ENCODE measurements around the gene ASIC3. TPM values are rescaled to one million over a fixed set of nuclear protein-coding genes. Genes with fewer than 3 reads are reported as not detected.

ASIC3 gene
- total RNA-seq, 4 donors from 2014 or later = 1.3 to 2.9 (median 2.1) TPM

DNA sequence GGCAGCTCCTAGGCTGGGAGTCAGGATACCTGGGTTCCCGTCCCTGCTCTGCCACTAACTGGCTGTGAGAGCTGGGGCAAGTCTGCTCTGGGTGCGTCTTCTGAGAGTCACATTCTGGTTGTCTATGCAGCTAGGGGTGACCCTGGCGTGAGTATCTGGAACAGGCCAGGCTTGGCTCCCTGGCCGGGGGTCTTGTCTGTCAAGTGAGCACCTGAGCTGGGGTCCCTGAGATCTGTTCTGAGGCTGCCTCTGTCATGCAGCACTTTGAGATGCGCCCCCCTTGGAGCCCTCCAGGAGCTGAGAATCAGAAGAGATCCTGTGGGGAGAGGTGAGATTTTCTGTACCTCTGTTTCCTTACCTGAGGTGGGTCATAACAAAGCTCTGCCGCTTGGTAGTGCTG is 45.4 kb downstream of the ASIC3 start:
- H3K27ac ChIP-seq (replicated peaks in 1 of 4) = no peak overlapping the region
- no peak for TF ChIP-seq POLR2A (IDR thresholded peaks at IDR 0.05; ENCODE audit: low read depth)
- H3K27me3 ChIP-seq = no peaks in the 10 kb centered on the region
- H3K4me3 ChIP-seq = no peak overlapping the region
- peaks cover 0 to 10% (median 9%) of the 10 kb centered on the region in 4 donors for H3K36me3 ChIP-seq
- no peaks in the 10 kb centered on the region for H3K9me3 ChIP-seq
- DNase-seq (ENCODE audit: extremely low spot score) = no peak
- WGBS = 95% methylated on average over 6 of the region's 6 CpGs
- peaks cover 41 to 82% (median 57%) of the 10 kb centered on the region in 4 donors for H3K4me1 ChIP-seq
- intact Hi-C loops (cut with DNase I) = no loop called here

DNA sequence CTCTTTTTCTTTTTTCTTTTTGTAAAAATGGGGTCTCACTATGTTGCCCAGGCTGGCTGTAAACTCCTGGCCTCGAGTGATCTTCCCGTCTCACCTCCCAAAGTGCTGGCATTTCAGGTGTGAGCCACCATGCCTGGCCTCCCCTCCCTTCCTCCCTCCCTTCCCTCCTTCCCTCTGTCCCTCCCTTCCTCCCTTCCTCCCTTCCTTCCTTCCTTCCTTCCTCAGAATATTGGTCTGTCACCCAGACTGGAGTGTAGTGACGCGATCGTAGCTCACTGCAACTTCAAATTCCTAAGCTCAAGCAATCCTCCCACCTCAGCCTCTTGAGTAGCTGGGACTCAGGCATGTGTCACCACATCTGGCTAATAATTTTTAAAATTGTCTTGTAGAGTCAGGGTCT is 46.3 kb downstream of the ASIC3 start:
- Histone ChIP-seq H3K4me1 (peaks cover 37 to 78% (median 53%) of the 10 kb centered on the region in 4 donors), H3K27me3 (no peaks in the 10 kb centered on the region), H3K9me3 (no peaks in the 10 kb centered on the region), H3K27ac (replicated peaks in 1 of 4) (no peak overlapping the region), H3K36me3 (peaks cover 0 to 10% (median 9%) of the 10 kb centered on the region in 4 donors), H3K4me3 (no peak overlapping the region)
- WGBS = 76% methylated on average over 5 of the region's 5 CpGs
- DNase-seq (ENCODE audit: extremely low spot score) = no peak
- intact Hi-C loops (cut with DNase I) = no loop called here
- no peak for TF ChIP-seq POLR2A (IDR thresholded peaks at IDR 0.05; ENCODE audit: low read depth)
- TF ChIP-seq, protein P1, sequence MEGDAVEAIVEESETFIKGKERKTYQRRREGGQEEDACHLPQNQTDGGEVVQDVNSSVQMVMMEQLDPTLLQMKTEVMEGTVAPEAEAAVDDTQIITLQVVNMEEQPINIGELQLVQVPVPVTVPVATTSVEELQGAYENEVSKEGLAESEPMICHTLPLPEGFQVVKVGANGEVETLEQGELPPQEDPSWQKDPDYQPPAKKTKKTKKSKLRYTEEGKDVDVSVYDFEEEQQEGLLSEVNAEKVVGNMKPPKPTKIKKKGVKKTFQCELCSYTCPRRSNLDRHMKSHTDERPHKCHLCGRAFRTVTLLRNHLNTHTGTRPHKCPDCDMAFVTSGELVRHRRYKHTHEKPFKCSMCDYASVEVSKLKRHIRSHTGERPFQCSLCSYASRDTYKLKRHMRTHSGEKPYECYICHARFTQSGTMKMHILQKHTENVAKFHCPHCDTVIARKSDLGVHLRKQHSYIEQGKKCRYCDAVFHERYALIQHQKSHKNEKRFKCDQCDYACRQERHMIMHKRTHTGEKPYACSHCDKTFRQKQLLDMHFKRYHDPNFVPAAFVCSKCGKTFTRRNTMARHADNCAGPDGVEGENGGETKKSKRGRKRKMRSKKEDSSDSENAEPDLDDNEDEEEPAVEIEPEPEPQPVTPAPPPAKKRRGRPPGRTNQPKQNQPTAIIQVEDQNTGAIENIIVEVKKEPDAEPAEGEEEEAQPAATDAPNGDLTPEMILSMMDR (IDR thresholded peaks at IDR 0.05) = no peak
- no peak for TF ChIP-seq POLR2AphosphoS5 (IDR thresholded peaks at IDR 0.05)
- TF ChIP-seq EP300 (IDR thresholded peaks at IDR 0.05) = no peak

DNA sequence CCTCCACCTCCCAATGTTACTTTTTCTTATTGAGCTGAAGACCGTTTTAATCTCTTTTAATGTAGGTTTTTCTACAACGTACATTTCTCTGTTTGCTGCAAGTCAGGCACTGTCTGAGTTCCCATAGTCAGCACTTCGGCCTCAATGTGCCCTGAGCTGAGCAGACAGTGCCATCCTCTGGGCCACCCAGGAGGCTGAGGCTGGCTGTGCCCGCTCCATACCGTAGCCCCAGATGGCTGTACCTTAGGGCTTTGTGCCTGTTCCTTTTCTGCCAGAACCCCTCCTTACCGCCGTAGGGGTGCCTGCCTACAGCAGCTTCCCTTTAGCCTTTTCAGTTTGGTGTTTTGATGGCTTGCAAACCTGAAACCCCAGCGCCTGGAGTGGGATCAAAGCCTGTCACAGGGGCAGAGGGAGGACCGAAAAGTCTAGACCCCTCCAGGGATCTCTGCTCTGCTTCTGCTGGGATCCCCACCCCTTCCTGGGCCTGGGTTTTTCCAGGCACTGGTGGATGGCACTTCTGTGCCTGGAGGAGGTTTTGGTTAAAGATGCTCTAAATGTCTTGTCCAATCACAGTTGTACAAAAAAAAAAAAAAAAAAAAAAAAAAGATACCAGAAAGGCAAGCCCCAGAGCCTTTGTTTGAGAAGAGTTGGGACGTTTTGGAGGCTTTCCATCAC is 46.9 kb downstream of the ASIC3 start:
- Histone ChIP-seq H3K4me1 (peaks cover 36 to 78% (median 53%) of the 10 kb centered on the region in 4 donors), H3K4me3 (no peak overlapping the region), H3K27ac (replicated peaks in 1 of 4) (no peak overlapping the region), H3K27me3 (no peaks in the 10 kb centered on the region), H3K9me3 (no peaks in the 10 kb centered on the region), H3K36me3 (peaks cover 0 to 13% (median 9%) of the 10 kb centered on the region in 4 donors)
- no peak for DNase-seq (ENCODE audit: extremely low spot score)
- 74% methylated on average over 10 of the region's 10 CpGs for WGBS
- TF ChIP-seq POLR2AphosphoS5 (IDR thresholded peaks at IDR 0.05) = no peak
- TF ChIP-seq, protein P1 (IDR thresholded peaks at IDR 0.05) = no peak
- no peak for TF ChIP-seq POLR2A (IDR thresholded peaks at IDR 0.05; ENCODE audit: low read depth)
- TF ChIP-seq EP300 (IDR thresholded peaks at IDR 0.05) = no peak
- intact Hi-C loops (cut with DNase I) = no loop called here

DNA sequence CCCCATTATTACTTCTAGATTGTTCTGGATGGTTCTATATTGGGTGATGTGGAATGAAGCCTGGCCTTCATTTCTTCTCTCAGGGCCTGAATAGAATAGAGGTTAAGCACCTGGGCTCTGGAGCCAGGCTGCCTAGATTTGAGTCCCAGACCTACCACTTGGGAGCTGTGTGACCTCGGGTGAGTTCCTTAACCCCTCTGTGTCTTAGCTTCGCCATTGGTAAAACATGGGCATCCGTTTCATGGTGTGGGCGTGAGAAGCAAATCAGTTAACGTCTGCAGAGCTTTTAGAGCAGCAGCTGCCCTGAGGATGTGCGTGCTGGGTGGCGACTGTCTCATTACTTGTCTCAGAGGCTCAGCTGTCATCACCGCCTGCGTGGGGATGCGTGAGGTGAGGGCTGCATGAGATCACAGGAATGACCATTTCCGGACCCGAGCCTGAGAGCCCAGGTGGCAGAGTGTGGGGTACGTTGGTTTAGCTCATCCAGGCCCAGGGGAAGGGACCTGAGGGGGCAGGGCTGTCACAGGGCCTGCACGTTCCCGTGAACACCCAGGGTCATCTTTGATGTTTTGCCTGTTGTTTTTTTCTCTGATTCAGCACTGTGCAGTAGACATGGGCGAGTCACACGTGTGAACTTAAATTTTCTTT is 47.6 kb downstream of the ASIC3 start:
- Histone ChIP-seq H3K4me1 (peaks cover 38 to 78% (median 51%) of the 10 kb centered on the region in 4 donors), H3K27me3 (no peaks in the 10 kb centered on the region), H3K36me3 (peaks cover 0 to 13% (median 9%) of the 10 kb centered on the region in 4 donors), H3K9me3 (no peaks in the 10 kb centered on the region), H3K4me3 (no peak overlapping the region), H3K27ac (replicated peaks in 1 of 4) (no peak overlapping the region)
- intact Hi-C loops (cut with DNase I) = no loop called here
- TF ChIP-seq POLR2A (IDR thresholded peaks at IDR 0.05; ENCODE audit: low read depth) (no peak), EP300 (IDR thresholded peaks at IDR 0.05) (no peak), POLR2AphosphoS5 (IDR thresholded peaks at IDR 0.05) (no peak)
- TF ChIP-seq, protein P1 (IDR thresholded peaks at IDR 0.05) = no peak
- WGBS = 87% methylated on average over 17 of the region's 17 CpGs
- no peak for DNase-seq (ENCODE audit: extremely low spot score)

DNA sequence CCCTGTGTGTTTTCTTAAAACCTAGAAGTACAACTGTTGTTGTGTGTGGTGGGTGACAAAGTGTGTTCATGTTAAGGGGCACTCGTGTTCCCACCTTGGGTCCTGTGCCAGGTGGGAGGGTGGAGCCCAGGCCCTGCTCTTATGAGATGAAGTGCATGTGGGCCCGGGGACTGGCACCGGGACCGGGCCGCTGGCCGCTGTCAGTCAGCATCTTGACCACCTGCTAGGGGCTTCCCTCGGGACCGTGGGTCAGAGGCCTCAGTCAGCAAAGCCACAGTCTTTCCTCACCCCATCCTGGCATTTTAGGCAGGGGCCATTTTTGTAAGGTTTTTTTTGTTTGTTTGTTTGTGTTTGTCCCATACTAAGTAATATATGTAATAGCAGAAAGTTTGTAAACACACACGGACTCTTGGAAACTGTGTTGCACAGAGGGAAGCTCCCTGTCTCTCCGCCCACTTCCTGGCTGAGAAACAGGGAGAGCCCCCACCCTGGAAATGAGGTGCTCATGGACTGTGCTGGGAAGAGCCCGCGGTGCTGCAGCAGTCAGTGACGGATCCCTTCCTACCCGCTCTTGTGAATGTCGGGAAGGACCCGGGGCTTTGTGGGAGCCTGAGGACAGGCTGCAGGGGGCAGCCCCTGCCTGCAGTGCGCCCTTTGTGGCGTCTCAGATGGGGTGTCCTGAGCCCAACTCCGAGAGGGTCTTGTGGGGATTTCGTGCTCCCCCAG is 51.3 kb downstream of the ASIC3 start:
- peaks cover 26 to 61% (median 40%) of the 10 kb centered on the region in 4 donors for H3K4me1 ChIP-seq
- TF ChIP-seq, protein P1 (IDR thresholded peaks at IDR 0.05) = no peak
- no peak for TF ChIP-seq POLR2A (IDR thresholded peaks at IDR 0.05; ENCODE audit: low read depth)
- TF ChIP-seq POLR2AphosphoS5 (IDR thresholded peaks at IDR 0.05) = no peak
- no peak for TF ChIP-seq EP300 (IDR thresholded peaks at IDR 0.05)
- no peak for DNase-seq (ENCODE audit: extremely low spot score)
- H3K9me3 ChIP-seq = no peaks in the 10 kb centered on the region
- no peak overlapping the region for H3K4me3 ChIP-seq
- H3K36me3 ChIP-seq = peaks cover 0 to 11% (median 7%) of the 10 kb centered on the region in 4 donors
- H3K27me3 ChIP-seq = no peaks in the 10 kb centered on the region
- intact Hi-C loops (cut with DNase I) = no loop called here
- 68% methylated on average over 11 of the region's 20 CpGs for WGBS
- H3K27ac ChIP-seq (replicated peaks in 1 of 4) = no peak overlapping the region

All from esophagus muscularis mucosa (tissue), 4 donors.